Inflammatory macrophage treated with lipopolysaccharide for 1 hour (primary cell): Measurements from ENCODE around the gene GRIP1.
A peak's percentile ranks its signal among the peaks of the same experiment; 100 is the strongest.

Source experiments
- DNase-seq, 2 donors: peaks; one replicate each; pipeline ENCODE4 v3.0.0-alpha.2; 2020 to 2022

Gene GRIP1

GRCh38 chr12:66598608-66599007, 80.3 kb downstream of the GRIP1 start:
- DNase-seq: no peak

DNA sequence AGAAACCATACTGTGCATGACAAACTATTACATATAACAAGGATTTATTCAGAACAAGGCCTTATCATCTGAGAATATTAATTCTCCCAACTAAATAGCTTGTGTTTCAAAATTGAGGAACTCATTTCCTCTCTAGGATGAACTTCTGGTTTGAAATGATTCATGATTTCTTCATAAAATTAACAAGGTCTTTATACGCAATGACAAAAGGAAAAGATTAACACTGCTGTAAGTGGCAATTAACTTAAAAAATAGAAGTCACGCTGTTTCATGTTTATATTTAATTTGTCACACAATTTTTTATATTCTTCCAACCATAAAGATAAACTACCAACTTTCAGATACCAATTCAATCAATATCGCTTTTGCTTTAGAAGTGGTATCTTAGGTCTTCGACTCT, 80.8 kb downstream of the GRIP1 start:
- DNase-seq: peak; percentile 16 to 51

DNA sequence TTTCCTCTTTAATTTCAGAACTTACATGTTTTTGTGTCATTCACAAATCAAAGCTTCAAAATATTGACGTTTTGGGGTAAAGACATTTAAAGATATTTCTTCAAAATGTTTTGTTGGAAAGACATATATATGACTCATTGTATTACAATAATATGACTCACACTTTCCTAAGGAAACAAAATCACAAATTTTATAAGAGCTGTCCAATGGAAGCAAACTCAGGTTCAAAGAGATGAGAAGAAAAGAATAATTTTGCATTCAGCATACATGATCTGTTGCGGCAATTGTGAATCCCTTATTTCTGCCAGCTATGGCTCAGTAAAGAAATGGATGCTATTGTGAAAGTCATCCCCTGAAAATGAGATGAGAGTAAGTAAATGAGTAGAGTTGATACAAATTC, 82.7 kb downstream of the GRIP1 start:
- peak in 1 of 2 donors; percentile 30 for DNase-seq

DNA sequence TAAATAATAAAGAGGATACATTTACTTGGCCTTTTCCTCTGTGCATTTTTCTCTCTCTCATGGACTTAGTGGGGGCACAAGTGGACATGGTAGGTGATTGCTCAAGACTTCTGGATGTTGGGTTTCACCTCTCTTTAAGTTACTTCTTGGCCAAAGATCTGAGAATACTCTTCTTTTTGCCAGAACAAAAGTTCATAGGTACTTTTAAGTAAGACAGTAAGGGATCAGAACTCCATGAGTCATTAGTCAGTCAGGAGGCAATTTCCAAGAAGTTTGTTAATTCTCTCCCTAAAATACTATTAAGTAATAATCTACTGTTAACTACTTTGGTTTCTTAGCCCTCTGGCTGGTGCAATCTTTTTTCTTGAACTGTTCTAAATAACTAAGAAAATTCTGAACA, 84.2 kb downstream of the GRIP1 start:
- DNase-seq: peak in 1 of 2 donors; percentile 13

DNA sequence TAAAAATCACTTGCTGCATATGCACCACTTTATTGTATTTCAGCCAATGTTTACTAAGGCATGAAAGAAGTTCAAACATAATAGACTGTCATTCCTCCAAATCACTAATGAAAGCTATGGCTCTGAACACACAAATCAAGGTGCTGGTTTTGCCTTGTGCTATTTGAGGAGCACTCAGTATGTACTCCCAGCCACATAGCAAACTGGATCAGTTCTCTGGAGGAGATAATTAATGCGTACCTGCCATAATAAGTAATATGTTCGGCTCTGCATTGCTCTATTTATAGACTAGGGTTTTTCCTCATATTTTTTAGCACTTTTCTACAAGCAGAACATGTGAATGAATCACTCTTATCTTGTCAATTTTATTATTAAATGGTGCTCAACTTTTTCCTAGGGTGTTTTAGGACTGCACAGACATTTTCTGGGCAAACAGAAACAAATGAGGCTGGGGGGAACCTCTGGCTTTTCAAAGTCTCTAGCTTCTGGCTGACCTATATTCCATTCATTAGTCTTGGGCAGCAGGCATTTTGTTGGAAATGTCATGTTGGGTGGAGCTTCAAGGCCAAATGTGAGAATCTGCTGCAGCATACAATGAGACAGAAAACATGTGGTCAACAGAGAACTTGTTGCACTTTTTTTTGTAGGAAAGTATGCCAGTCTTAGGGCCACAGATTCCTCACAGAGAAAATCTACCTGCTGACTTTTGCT, 88.4 kb downstream of the GRIP1 start:
- no peak for DNase-seq

DNA sequence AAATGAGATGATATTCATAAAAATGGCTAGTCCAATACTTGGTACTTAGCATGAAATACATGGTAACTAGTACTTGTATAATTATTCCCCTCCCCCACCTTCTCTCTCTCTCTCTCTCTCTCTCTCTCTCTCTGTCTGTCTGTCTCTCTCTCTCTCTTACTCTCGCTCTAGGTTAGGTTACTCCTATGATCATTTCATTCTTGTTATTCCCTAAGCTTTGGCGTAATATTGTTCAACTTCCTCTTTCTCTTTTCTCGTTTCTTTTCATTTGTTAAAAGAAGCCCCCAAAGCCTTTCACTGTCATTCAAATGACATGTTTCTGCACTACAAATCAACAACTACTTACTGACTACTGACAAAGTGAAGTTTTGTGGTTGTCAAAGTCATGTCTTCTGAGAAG, 89.8 kb downstream of the GRIP1 start:
- no peak for DNase-seq

DNA sequence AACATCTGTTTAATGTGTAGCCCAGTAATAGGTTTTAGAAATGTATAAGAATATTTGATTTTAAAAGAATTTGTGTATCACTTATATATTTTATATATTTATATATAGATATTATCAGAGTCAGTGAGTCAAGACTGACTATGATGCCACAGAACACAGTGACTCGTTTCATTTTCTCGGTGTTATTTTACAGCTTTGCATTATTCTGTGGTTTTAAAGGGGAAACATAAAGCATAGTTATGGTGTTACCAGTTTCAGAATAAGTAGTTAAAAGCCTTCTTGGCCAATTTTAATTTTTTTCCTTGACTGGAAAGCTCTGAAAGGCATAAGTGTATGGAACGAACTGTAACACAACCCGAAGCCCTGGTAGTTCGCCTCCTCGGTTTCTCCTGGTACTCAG, 91.0 kb downstream of the GRIP1 start:
- no peak for DNase-seq

DNA sequence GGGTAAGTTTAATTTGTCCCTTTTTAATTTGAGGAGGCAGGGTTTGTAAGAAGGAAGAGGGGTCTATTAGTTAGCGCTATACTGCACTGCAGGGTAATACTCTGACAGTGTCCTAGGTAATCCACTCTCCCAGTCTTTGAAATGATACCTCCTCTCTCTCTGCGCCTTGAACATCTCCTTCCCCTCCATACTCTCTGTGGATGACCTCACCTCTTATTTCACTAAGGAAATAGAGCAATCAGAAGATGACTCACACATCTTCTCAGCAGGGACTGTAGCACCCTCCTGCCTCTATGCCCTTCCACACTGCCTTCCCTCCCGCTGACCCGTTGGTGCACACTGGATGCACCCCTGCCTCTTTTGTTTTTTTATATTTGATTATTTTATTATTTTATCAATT, 94.2 kb downstream of the GRIP1 start:
- peak in 1 of 2 donors; percentile 20 for DNase-seq

DNA sequence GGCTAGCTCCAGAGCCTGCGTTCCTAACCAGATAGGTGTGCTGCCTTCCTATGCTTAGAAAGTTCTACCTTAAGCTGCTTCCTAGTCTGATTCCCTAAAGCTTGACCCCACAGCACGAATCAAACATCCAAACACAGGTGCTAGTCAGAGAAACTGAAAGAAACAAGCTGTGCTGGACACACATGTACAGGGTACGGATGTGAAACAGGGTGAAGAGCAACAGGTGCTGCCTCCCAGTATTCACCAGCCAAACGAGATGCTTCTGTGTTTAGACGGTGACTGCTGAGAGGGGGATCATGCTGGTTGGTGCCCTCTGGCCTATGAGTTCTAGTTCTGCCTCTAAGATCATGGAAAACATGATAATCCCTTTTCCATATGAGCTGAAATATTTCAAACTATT, 105.3 kb downstream of the GRIP1 start:
- no peak for DNase-seq

GRCh38 chr12:66572845-66573244, 106.0 kb downstream of the GRIP1 start:
- no peak for DNase-seq

- no peak for DNase-seq
Observed at GRCh38 chr12:66571361-66571915, 107.4 kb downstream of the GRIP1 start.

DNA sequence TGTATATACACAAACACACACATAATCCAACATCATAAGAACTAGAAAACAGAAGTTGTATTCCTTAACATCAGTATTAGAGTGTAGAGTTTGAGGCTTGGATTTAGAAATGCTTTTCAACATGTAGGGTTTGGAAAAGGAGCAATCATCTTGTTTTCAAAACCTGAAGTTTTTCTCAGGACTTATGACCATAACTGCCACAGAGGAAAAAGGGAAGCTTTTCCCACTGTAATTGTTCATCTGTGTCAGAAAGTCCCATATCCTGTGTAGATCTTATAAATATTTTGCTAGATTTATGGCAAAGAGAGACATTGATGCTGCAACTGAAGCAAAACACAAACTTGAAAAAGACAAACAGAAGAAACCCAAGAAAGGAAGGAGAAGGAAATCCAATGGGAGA, 115.7 kb downstream of the GRIP1 start:
- no peak for DNase-seq

GRCh38 chr12:66555113-66555512, 123.8 kb downstream of the GRIP1 start:
- no peak for DNase-seq

GRCh38 chr12:66552716-66553115, 126.2 kb downstream of the GRIP1 start:
- DNase-seq: no peak

- DNase-seq: no peak
Observed at GRCh38 chr12:66550626-66551025, 128.2 kb downstream of the GRIP1 start.

GRCh38 chr12:66549050-66549389, 129.9 kb downstream of the GRIP1 start:
- no peak for DNase-seq

DNA sequence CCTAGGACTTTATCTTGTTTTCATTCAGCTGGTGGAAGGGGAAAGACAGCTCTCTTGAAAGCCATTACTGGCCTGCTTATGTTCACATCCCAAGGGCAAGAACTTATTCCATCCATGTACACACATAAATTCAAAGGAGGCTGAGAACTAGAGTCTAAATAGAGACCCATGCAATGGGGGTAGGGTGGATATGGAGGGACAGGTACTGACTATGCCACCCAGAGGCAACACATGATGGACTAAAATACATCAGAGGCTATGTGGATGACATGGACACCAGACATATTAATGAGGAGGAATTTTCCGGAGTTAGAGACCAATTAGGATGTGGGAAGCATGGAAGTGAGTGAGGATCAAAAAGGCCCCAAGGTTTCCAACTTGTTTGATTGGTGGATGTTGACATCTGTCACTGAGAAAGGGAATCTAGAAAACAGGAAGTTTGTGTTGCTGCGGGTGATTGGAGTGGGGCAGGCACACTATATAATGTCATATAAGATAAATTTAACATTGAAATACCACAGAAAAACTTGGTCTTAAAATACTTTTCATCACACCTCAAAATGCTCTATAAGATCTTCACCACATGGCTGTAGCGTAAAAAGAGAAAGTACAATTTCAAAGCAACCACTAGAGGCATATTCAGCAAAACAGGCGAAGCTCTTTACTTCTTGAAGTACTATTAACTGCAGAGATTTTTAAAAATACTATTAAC, 130.4 kb downstream of the GRIP1 start:
- DNase-seq: no peak

DNA sequence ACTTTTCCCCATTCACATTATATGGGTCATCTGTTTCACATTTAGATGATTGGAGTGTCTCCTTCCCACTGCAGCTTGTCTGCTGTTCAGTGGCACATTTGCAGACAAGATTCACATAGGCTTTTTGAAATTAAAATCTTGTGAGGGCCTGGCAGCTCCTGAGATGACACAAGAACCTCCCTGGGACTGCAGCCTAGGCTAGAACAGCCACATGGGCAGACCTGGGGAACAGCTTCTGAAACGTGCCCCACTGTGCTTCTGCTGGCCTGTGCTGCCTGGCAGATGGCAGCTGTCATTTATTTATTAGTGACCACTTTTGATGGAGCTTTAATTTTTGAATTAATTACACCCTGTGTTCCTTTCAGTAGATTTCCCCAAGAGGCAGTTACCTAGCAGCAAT, 137.4 kb downstream of the GRIP1 start:
- DNase-seq: no peak

- DNase-seq: no peak
Observed at GRCh38 chr12:66539431-66539830, 139.4 kb downstream of the GRIP1 start.

DNA sequence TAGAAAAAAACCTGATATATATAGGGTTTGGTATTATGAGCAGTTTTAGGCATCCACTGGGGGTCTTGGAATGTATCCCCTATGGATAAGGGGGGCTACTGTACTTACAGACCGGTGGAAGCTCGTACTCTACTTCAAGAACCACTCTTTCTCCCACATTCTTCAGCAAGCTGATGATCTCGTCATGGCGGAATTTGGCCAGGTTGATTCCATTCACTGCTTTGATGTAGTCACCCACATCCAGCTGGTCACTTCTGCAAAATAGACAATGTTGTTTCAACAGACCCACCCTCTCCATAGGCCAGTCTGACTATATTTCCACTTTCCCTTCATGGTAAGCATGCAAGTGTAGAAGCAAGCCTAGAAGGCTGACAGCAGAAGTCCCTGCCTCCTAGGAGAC, 139.9 kb downstream of the GRIP1 start:
- DNase-seq: no peak

DNA sequence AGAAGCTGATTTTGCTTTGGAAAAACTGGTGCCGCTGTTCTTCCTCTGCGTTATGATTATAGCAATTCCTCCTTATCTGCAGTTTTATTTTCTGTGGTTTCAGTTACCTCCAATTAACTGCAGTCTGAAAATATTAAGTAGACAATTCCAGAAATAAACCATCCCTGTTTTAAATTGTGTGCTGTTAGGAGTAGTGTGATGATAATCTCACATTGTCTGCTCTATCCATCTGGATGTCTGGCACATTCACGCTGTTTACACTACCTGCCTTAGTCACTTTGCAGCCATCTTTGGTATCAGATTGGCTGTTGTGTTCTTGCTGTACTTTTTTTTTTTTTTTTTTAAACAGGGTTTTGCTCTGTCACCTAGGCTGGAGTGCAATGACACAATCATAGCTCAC, 141.0 kb downstream of the GRIP1 start:
- DNase-seq: no peak

GRCh38 chr12:66533767-66534166, 145.1 kb downstream of the GRIP1 start:
- no peak for DNase-seq

GRCh38 chr12:66531766-66532165, 147.1 kb downstream of the GRIP1 start:
- DNase-seq: no peak

- DNase-seq: no peak
Observed at GRCh38 chr12:66529934-66530333, 148.9 kb downstream of the GRIP1 start.

DNA sequence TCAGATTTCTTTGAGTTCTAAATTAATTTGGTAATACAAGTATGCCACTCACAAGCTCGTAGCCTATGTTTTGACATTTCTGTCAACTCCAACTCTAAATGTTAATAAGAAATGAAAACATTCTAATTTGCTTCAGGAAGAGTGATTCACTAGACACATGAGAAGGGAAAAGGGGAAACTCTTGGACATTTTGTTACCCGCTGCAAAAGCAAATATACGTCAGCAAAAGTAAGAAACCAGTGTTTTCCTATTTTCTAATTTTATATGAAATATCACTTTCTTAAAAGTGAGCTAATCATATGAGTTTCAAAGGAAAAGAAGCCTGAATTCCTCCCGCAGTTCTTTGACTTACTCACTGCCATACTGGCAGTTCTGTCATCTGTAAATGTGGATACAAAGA, 162.3 kb downstream of the GRIP1 start:
- DNase-seq: no peak
